Measurements from ENCODE around the gene LSM2.

The LSM2 gene

GRCh38 chr6:31768363-31769257 is 38.2 kb downstream of the LSM2 start:
- no peaks in the 10 kb centered on the region for H3K79me2 ChIP-seq (ENCODE audit: control insufficient read depth, insufficient read depth, low read length, poor library complexity)
- H2BK5ac ChIP-seq (ENCODE audit: low read depth, low read length, poor library complexity) = no peak overlapping the region
- no peak overlapping the region for H4K91ac ChIP-seq (ENCODE audit: low read depth, low read length)
- no peak overlapping the region for H3K18ac ChIP-seq (ENCODE audit: low read length)
- H3K23ac ChIP-seq (ENCODE audit: low read length) = no peak overlapping the region
- WGBS (ENCODE audit: extremely low coverage, insufficient coverage, insufficient read length) = no CpG with 5 or more reads among the region's 18 CpGs
- H3K4me1 ChIP-seq (ENCODE audit: control insufficient read depth in 1 of 2, insufficient read depth in 2 of 2, low read length in 2 of 2) = peaks cover 7 to 15% of the 10 kb centered on the region in 2 experiments
- no peaks in the 10 kb centered on the region for H3K36me3 ChIP-seq (ENCODE audit: control insufficient read depth in 1 of 2, insufficient read depth in 2 of 2, low read length in 2 of 2)
- no peak overlapping the region for H2AFZ ChIP-seq (ENCODE audit: insufficient read depth, low read length, poor library complexity)
- no peak overlapping the region for H4K8ac ChIP-seq (ENCODE audit: low read depth, low read length)
- H3K4me2 ChIP-seq (ENCODE audit: low read length) = no peak overlapping the region
- H2BK120ac ChIP-seq (ENCODE audit: insufficient read depth, low read length, poor library complexity) = no peak overlapping the region
- no peak for DNase-seq
- H3K14ac ChIP-seq (ENCODE audit: low read length) = no peak overlapping the region
- no peak overlapping the region for H4K12ac ChIP-seq (ENCODE audit: low read depth, low read length)
- H3K9me3 ChIP-seq (ENCODE audit: insufficient read depth, low read depth, low read length) = no peaks in the 10 kb centered on the region
- H3K4ac ChIP-seq (ENCODE audit: low read depth, low read length) = no peak overlapping the region
- no peak overlapping the region for H3K4me3 ChIP-seq (ENCODE audit: low read depth, low read length)
- H3K27me3 ChIP-seq (ENCODE audit: insufficient read depth, low read length) = no peaks in the 10 kb centered on the region
- H3K79me1 ChIP-seq (ENCODE audit: low read length) = no peaks in the 10 kb centered on the region
- peak overlapping the region; percentile 42 for H2BK12ac ChIP-seq (ENCODE audit: low read length)
- peak overlapping the region; percentile 4 for H3K9ac ChIP-seq (ENCODE audit: low read length)
- H2AK5ac ChIP-seq (ENCODE audit: low read length) = no peak overlapping the region
- H3K27ac ChIP-seq (ENCODE audit: low read depth, low read length) = no peak overlapping the region

GRCh38 chr6:31767096-31767645 is 39.6 kb downstream of the LSM2 start:
- Histone ChIP-seq H3K4me1 (ENCODE audit: control insufficient read depth in 1 of 2, insufficient read depth in 2 of 2, low read length in 2 of 2) (peaks cover 11 to 21% of the 10 kb centered on the region in 2 experiments), H2AFZ (ENCODE audit: insufficient read depth, low read length, poor library complexity) (no peak overlapping the region), H3K4ac (ENCODE audit: low read depth, low read length) (no peak overlapping the region), H3K4me2 (ENCODE audit: low read length) (no peak overlapping the region), H3K27me3 (ENCODE audit: insufficient read depth, low read length) (no peaks in the 10 kb centered on the region), H4K8ac (ENCODE audit: low read depth, low read length) (peak overlapping the region; percentile 2), H3K14ac (ENCODE audit: low read length) (no peak overlapping the region), H3K18ac (ENCODE audit: low read length) (peak overlapping the region; percentile 8), H3K36me3 (ENCODE audit: control insufficient read depth in 1 of 2, insufficient read depth in 2 of 2, low read length in 2 of 2) (no peaks in the 10 kb centered on the region), H3K79me1 (ENCODE audit: low read length) (peaks cover 4% of the 10 kb centered on the region), H2BK12ac (ENCODE audit: low read length) (peak overlapping the region; percentile 15), H3K9me3 (ENCODE audit: insufficient read depth, low read depth, low read length) (no peaks in the 10 kb centered on the region), H3K27ac (ENCODE audit: low read depth, low read length) (no peak overlapping the region), H3K9ac (ENCODE audit: low read length) (peak overlapping the region; percentile 31), H3K4me3 (ENCODE audit: low read depth, low read length) (no peak overlapping the region), H2AK5ac (ENCODE audit: low read length) (peak overlapping the region; percentile 18), H2BK5ac (ENCODE audit: low read depth, low read length, poor library complexity) (no peak overlapping the region), H3K79me2 (ENCODE audit: control insufficient read depth, insufficient read depth, low read length, poor library complexity) (no peaks in the 10 kb centered on the region), H2BK120ac (ENCODE audit: insufficient read depth, low read length, poor library complexity) (no peak overlapping the region), H3K23ac (ENCODE audit: low read length) (no peak overlapping the region), H4K91ac (ENCODE audit: low read depth, low read length) (peak overlapping the region; percentile 20), H4K12ac (ENCODE audit: low read depth, low read length) (no peak overlapping the region)
- no CpG with 5 or more reads among the region's 6 CpGs for WGBS (ENCODE audit: extremely low coverage, insufficient coverage, insufficient read length)
- DNase-seq = no peak

GRCh38 chr6:31765910-31766794 is 40.6 kb downstream of the LSM2 start:
- Histone ChIP-seq H3K4me3 (ENCODE audit: low read depth, low read length) (no peak overlapping the region), H3K79me1 (ENCODE audit: low read length) (peaks cover 4% of the 10 kb centered on the region)
- no CpG with 5 or more reads among the region's 42 CpGs for whole genome bisulfite sequencing (ENCODE audit: extremely low coverage, insufficient coverage, insufficient read length)

GRCh38 chr6:31765559-31765909 is 41.2 kb downstream of the LSM2 start:
- no peak overlapping the region for H3K23ac ChIP-seq (ENCODE audit: low read length)
- H3K9me3 ChIP-seq (ENCODE audit: insufficient read depth, low read depth, low read length) = no peaks in the 10 kb centered on the region
- H4K91ac ChIP-seq (ENCODE audit: low read depth, low read length) = no peak overlapping the region
- no peak overlapping the region for H3K27ac ChIP-seq (ENCODE audit: low read depth, low read length)
- no peak overlapping the region for H3K14ac ChIP-seq (ENCODE audit: low read length)
- no peak overlapping the region for H3K4ac ChIP-seq (ENCODE audit: low read depth, low read length)
- no peak overlapping the region for H2AFZ ChIP-seq (ENCODE audit: insufficient read depth, low read length, poor library complexity)
- H3K4me1 ChIP-seq (ENCODE audit: control insufficient read depth in 1 of 2, insufficient read depth in 2 of 2, low read length in 2 of 2) = peaks cover 11 to 21% of the 10 kb centered on the region in 2 experiments
- H2BK5ac ChIP-seq (ENCODE audit: low read depth, low read length, poor library complexity) = no peak overlapping the region
- H3K36me3 ChIP-seq (ENCODE audit: control insufficient read depth in 1 of 2, insufficient read depth in 2 of 2, low read length in 2 of 2) = no peaks in the 10 kb centered on the region
- no peak overlapping the region for H2BK120ac ChIP-seq (ENCODE audit: insufficient read depth, low read length, poor library complexity)
- no peaks in the 10 kb centered on the region for H3K79me2 ChIP-seq (ENCODE audit: control insufficient read depth, insufficient read depth, low read length, poor library complexity)
- H3K9ac ChIP-seq (ENCODE audit: low read length) = no peak overlapping the region
- no peak overlapping the region for H3K18ac ChIP-seq (ENCODE audit: low read length)
- WGBS (ENCODE audit: extremely low coverage, insufficient coverage, insufficient read length) = no CpG with 5 or more reads among the region's 9 CpGs
- H3K79me1 ChIP-seq (ENCODE audit: low read length) = peaks cover 4% of the 10 kb centered on the region
- no peak overlapping the region for H2BK12ac ChIP-seq (ENCODE audit: low read length)
- H3K4me2 ChIP-seq (ENCODE audit: low read length) = no peak overlapping the region
- no peak overlapping the region for H4K8ac ChIP-seq (ENCODE audit: low read depth, low read length)
- H4K12ac ChIP-seq (ENCODE audit: low read depth, low read length) = no peak overlapping the region
- no peak overlapping the region for H2AK5ac ChIP-seq (ENCODE audit: low read length)
- H3K27me3 ChIP-seq (ENCODE audit: insufficient read depth, low read length) = no peaks in the 10 kb centered on the region
- no peak for DNase-seq
- no peak overlapping the region for H3K4me3 ChIP-seq (ENCODE audit: low read depth, low read length)

More at GRCh38 chr6:31765910-31766794, 40.6 kb downstream of the LSM2 start:
- no peaks in the 10 kb centered on the region for H3K36me3 ChIP-seq (ENCODE audit: control insufficient read depth in 1 of 2, insufficient read depth in 2 of 2, low read length in 2 of 2)
- no peak overlapping the region for H3K18ac ChIP-seq (ENCODE audit: low read length)
- H3K23ac ChIP-seq (ENCODE audit: low read length) = no peak overlapping the region
- no peak overlapping the region for H2BK5ac ChIP-seq (ENCODE audit: low read depth, low read length, poor library complexity)
- no peak overlapping the region for H3K4ac ChIP-seq (ENCODE audit: low read depth, low read length)
- H2BK12ac ChIP-seq (ENCODE audit: low read length) = no peak overlapping the region
- H3K9ac ChIP-seq (ENCODE audit: low read length) = no peak overlapping the region
- no peak overlapping the region for H4K12ac ChIP-seq (ENCODE audit: low read depth, low read length)
- H2AK5ac ChIP-seq (ENCODE audit: low read length) = peak overlapping the region; percentile 1
- no peak overlapping the region for H3K14ac ChIP-seq (ENCODE audit: low read length)
- H3K27me3 ChIP-seq (ENCODE audit: insufficient read depth, low read length) = no peaks in the 10 kb centered on the region
- H2AFZ ChIP-seq (ENCODE audit: insufficient read depth, low read length, poor library complexity) = no peak overlapping the region
- H3K4me2 ChIP-seq (ENCODE audit: low read length) = peak overlapping the region; percentile 55
- peak in 1 of 2 donors; percentile 57 for DNase-seq
- peaks cover 11 to 21% of the 10 kb centered on the region in 2 experiments for H3K4me1 ChIP-seq (ENCODE audit: control insufficient read depth in 1 of 2, insufficient read depth in 2 of 2, low read length in 2 of 2)
- H3K9me3 ChIP-seq (ENCODE audit: insufficient read depth, low read depth, low read length) = no peaks in the 10 kb centered on the region
- no peak overlapping the region for H3K27ac ChIP-seq (ENCODE audit: low read depth, low read length)
- no peaks in the 10 kb centered on the region for H3K79me2 ChIP-seq (ENCODE audit: control insufficient read depth, insufficient read depth, low read length, poor library complexity)
- H2BK120ac ChIP-seq (ENCODE audit: insufficient read depth, low read length, poor library complexity) = no peak overlapping the region
- no peak overlapping the region for H4K91ac ChIP-seq (ENCODE audit: low read depth, low read length)
- H4K8ac ChIP-seq (ENCODE audit: low read depth, low read length) = no peak overlapping the region
